Gastroesophageal sphincter (tissue), 4 donors: Measurements from ENCODE around the gene LPP. TPM values are rescaled to one million over a fixed set of nuclear protein-coding genes. Genes with fewer than 3 reads are reported as not detected.

Source experiments
- ATAC-seq: fragments of 150-250 bp; one replicate; pipeline ENCODE4 v1.9.1; 2016; ENCODE audit warnings: mild to moderate bottlenecking, moderate library complexity
- H3K27ac ChIP-seq, 4 donors: fragments of 200-600 bp; sonication (generic) in 3 of 4; 1 replicate in 3 of 4; 2 replicates in 1 of 4; pipeline ENCODE4 v1.5.1; 2016 to 2019
- H3K27me3 ChIP-seq: fragments of 200-600 bp; sonication (generic); one replicate; pipeline ENCODE4 v1.5.1; 2019
- H3K36me3 ChIP-seq, 2 donors: fragments of 200-600 bp; sonication (generic); one replicate each; pipeline ENCODE4 v1.5.1; 2019; ENCODE audit warnings: control low read depth in 1 of 2
- H3K4me1 ChIP-seq, 3 donors: fragments of 200-600 bp; sonication (generic); 1 replicate in 2 of 3; 2 replicates in 1 of 3; pipeline ENCODE4 v1.5.1; 2016 to 2019; ENCODE audit warnings: control low read depth in 2 of 3
- H3K4me3 ChIP-seq, 2 donors: fragments of 200-600 bp; sonication (generic); one replicate each; pipeline ENCODE4 v1.5.1; 2019; ENCODE audit warnings: mild to moderate bottlenecking in 1 of 2, moderate library complexity in 1 of 2
- H3K9me3 ChIP-seq, 3 donors: fragments of 200-600 bp; sonication (generic); one replicate each; pipeline ENCODE4 v1.5.1; 2017 to 2019; ENCODE audit warnings: control low read depth in 2 of 3
- EP300 ChIP-seq: sonication (generic); formaldehyde crosslinking; IDR thresholded peaks from one replicate; pipeline ENCODE4 v1.6.1; 2017; ENCODE audit warnings: antibody characterized with exemption, mild to moderate bottlenecking
- POLR2A ChIP-seq, 2 donors: fragments of 450-650 bp; IDR thresholded peaks; one replicate each; pipeline ENCODE4 v1.6.1; 2017; ENCODE audit warnings: antibody characterized with exemption in 2 of 2, mild to moderate bottlenecking in 2 of 2, moderate library complexity in 1 of 2
- POLR2AphosphoS5 ChIP-seq: sonication (generic); formaldehyde crosslinking; IDR thresholded peaks from one replicate; pipeline ENCODE4 v1.6.1; 2017; ENCODE audit warnings: antibody characterized with exemption
- WGBS, 2 donors: methylation state at CpG; one replicate each; pipeline ENCODE4 v1.1.5; 2018; ENCODE audit warnings: low coverage in 1 of 2; 5-methylcytosine and 5-hydroxymethylcytosine counted together
- total RNA-seq, 4 donors: library from RNA; depleted of rRNA; stranded (reverse); fragments of >200 nt; gene quantifications; one replicate each; pipeline ENCODE4 v1.1.0, GENCODE V29; 2016
- TF ChIP-seq, protein P1 (sequence below), 4 experiments: fragments of 200-600 bp in 2 of 4; fragments of 450-650 bp in 2 of 4; sonication (generic) in 1 of 4; IDR thresholded peaks; one replicate each; pipeline ENCODE4 v1.5.1; 2017 to 2019; ENCODE audit warnings: antibody characterized with exemption in 4 of 4, mild to moderate bottlenecking in 2 of 4, moderate library complexity in 2 of 4

Gene LPP
- total RNA-seq, 4 donors from 2014 or later = 1,243 to 2,297 (median 2,164) TPM

GRCh38 chr3:188667926-188668325 lies 514.0 kb downstream of the LPP start:
- 68 to 72% methylated on average over 2 of the region's 2 CpGs for WGBS, 2 donors
- Histone ChIP-seq H3K27ac (no peak overlapping the region), H3K4me3 (no peak overlapping the region), H3K27me3 (no peaks in the 10 kb centered on the region), H3K36me3 (peaks cover 0 to 8% of the 10 kb centered on the region in 2 donors), H3K9me3 (no peaks in the 10 kb centered on the region), H3K4me1 (peaks cover 0 to 47% (median 9%) of the 10 kb centered on the region in 3 donors)
- TF ChIP-seq, protein P1, sequence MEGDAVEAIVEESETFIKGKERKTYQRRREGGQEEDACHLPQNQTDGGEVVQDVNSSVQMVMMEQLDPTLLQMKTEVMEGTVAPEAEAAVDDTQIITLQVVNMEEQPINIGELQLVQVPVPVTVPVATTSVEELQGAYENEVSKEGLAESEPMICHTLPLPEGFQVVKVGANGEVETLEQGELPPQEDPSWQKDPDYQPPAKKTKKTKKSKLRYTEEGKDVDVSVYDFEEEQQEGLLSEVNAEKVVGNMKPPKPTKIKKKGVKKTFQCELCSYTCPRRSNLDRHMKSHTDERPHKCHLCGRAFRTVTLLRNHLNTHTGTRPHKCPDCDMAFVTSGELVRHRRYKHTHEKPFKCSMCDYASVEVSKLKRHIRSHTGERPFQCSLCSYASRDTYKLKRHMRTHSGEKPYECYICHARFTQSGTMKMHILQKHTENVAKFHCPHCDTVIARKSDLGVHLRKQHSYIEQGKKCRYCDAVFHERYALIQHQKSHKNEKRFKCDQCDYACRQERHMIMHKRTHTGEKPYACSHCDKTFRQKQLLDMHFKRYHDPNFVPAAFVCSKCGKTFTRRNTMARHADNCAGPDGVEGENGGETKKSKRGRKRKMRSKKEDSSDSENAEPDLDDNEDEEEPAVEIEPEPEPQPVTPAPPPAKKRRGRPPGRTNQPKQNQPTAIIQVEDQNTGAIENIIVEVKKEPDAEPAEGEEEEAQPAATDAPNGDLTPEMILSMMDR (IDR thresholded peaks at IDR 0.05) = no peak
- TF ChIP-seq POLR2A (IDR thresholded peaks at IDR 0.05) (no peak), EP300 (no peak), POLR2AphosphoS5 (no peak)
- no peak for ATAC-seq

- no peak for TF ChIP-seq POLR2A (IDR thresholded peaks at IDR 0.05)
- no peak for TF ChIP-seq EP300
- TF ChIP-seq, protein P1 (IDR thresholded peaks at IDR 0.05) = no peak
- no peak for TF ChIP-seq POLR2AphosphoS5
- Histone ChIP-seq H3K4me3 (no peak overlapping the region), H3K9me3 (no peaks in the 10 kb centered on the region), H3K27ac (no peak overlapping the region), H3K27me3 (no peaks in the 10 kb centered on the region), H3K36me3 (peaks cover 0 to 8% of the 10 kb centered on the region in 2 donors), H3K4me1 (peaks cover 0 to 61% (median 25%) of the 10 kb centered on the region in 3 donors)
- 88 to 92% methylated on average over 5 of the region's 5 CpGs for WGBS, 2 donors
- ATAC-seq = no peak
Measured at GRCh38 chr3:188670446-188670845, 516.5 kb downstream of the LPP start.

- WGBS, 2 donors = 47 to 50% methylated on average over 4 of the region's 4 CpGs
- Histone ChIP-seq H3K4me3 (no peak overlapping the region), H3K27me3 (no peaks in the 10 kb centered on the region), H3K4me1 (peaks cover 0 to 58% (median 25%) of the 10 kb centered on the region in 3 donors), H3K27ac (peak overlapping the region in 1 of 4 donors; percentile 26), H3K9me3 (no peaks in the 10 kb centered on the region), H3K36me3 (peaks cover 0 to 2% of the 10 kb centered on the region in 2 donors)
- TF ChIP-seq EP300 (no peak), POLR2AphosphoS5 (no peak), POLR2A (IDR thresholded peaks at IDR 0.05) (no peak)
- TF ChIP-seq, protein P1 (IDR thresholded peaks at IDR 0.05) = no peak
- ATAC-seq = no peak
Measured at GRCh38 chr3:188671971-188672370, 518.0 kb downstream of the LPP start.

GRCh38 chr3:188672840-188673239 lies 518.9 kb downstream of the LPP start:
- H3K27me3 ChIP-seq = no peaks in the 10 kb centered on the region
- ATAC-seq = no peak
- H3K27ac ChIP-seq = peak overlapping the region in 1 of 4 donors; percentile 26
- peaks cover 0 to 56% (median 27%) of the 10 kb centered on the region in 3 donors for H3K4me1 ChIP-seq
- TF ChIP-seq EP300 (no peak), POLR2A (IDR thresholded peaks at IDR 0.05) (no peak), POLR2AphosphoS5 (no peak)
- TF ChIP-seq, protein P1 (IDR thresholded peaks at IDR 0.05) = no peak
- H3K9me3 ChIP-seq = no peaks in the 10 kb centered on the region
- H3K4me3 ChIP-seq = no peak overlapping the region
- no peaks in the 10 kb centered on the region for H3K36me3 ChIP-seq
- WGBS, 2 donors = 47 to 54% methylated on average over 3 to 4 of the region's 4 CpGs

DNA sequence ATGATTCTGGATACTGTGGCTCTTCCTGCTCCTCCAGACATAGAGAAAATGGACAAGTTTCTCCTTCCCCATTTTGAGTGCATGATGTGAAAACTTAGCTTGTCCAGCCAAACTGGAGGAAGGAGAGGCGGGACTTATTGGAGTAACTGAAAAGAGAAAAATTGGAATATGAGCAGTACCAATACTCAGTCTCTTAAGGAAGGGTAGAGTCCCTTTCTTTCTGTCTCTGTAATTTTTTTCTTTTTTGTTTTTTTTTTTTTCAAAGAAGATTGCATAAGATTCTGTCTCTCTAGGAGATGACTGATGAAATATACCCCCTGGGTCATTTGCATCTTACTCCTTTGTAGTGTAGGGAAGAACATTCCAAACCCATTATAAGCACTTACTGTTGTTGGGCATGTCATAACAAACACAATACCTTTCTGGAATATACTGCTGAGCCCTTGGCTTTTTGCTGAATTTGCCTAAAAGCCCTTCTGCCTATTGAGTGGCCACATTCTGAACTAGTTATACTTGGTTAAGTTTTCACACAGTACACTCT lies 519.8 kb downstream of the LPP start:
- no peak for TF ChIP-seq POLR2A (IDR thresholded peaks at IDR 0.05)
- no peak for TF ChIP-seq EP300
- TF ChIP-seq, protein P1 (IDR thresholded peaks at IDR 0.05) = no peak
- TF ChIP-seq POLR2AphosphoS5 = peak; percentile 64
- Histone ChIP-seq H3K4me3 (no peak overlapping the region), H3K9me3 (no peaks in the 10 kb centered on the region), H3K36me3 (no peaks in the 10 kb centered on the region), H3K27me3 (no peaks in the 10 kb centered on the region), H3K4me1 (peaks cover 0 to 57% (median 27%) of the 10 kb centered on the region in 3 donors), H3K27ac (peak overlapping the region in 3 of 4 donors; percentile 40 to 56 (median 53))
- 100% methylated on average over 1 of the region's 1 CpG; no CpG with 5 or more reads in 1 of the 2 donors for WGBS, 2 donors
- peak; percentile 87 for ATAC-seq
